Measurements from ENCODE around the gene HSF4. TPM values are rescaled to one million over a fixed set of nuclear protein-coding genes. Genes with fewer than 3 reads are reported as not detected.
A peak's percentile ranks its signal among the peaks of the same experiment; 100 is the strongest.

Gene HSF4
- total RNA-seq, 1 experiment from 2014 or later: 2.2 TPM

- no peak for ATAC-seq
- TF ChIP-seq USF2 (CRISPR knock-in tag; IDR thresholded peaks at IDR 0.05) (no peak), ZNF138 (CRISPR knock-in tag; conservative IDR thresholded peaks at IDR 0.05) (no peak), SOX15 (CRISPR knock-in tag; IDR thresholded peaks at IDR 0.05) (no peak), RORB (CRISPR knock-in tag; IDR thresholded peaks at IDR 0.05) (no peak), ZNF671 (CRISPR knock-in tag; IDR thresholded peaks at IDR 0.05) (no peak), E2F1 (CRISPR knock-in tag; IDR thresholded peaks at IDR 0.05) (no peak), GTF2I (CRISPR knock-in tag; conservative IDR thresholded peaks at IDR 0.05) (no peak), ZNF396 (CRISPR knock-in tag; IDR thresholded peaks at IDR 0.05; ENCODE audit: borderline replicate concordance) (no peak), ELF4 (CRISPR knock-in tag; IDR thresholded peaks at IDR 0.05; ENCODE audit: low read depth) (no peak), ATF6 (CRISPR knock-in tag; IDR thresholded peaks at IDR 0.05) (no peak), EMX1 (CRISPR knock-in tag; IDR thresholded peaks at IDR 0.05) (no peak), NR2C2 (CRISPR knock-in tag; IDR thresholded peaks at IDR 0.05) (no peak), ZNF425 (CRISPR knock-in tag; conservative IDR thresholded peaks at IDR 0.05) (no peak), E2F4 (CRISPR knock-in tag; IDR thresholded peaks at IDR 0.05; ENCODE audit: borderline replicate concordance, low read depth) (no peak), ZNF281 (CRISPR knock-in tag; IDR thresholded peaks at IDR 0.05) (no peak), CREB1 (CRISPR knock-in tag; IDR thresholded peaks at IDR 0.05) (no peak), ZNF416 (CRISPR knock-in tag; IDR thresholded peaks at IDR 0.05) (no peak), CREM (CRISPR knock-in tag; IDR thresholded peaks at IDR 0.05) (no peak), ZNF121 (CRISPR knock-in tag; IDR thresholded peaks at IDR 0.05) (no peak)
- ChIA-PET POLR2A (interaction anchor here (0.9 kb wide), 1 partner anchor 150 kb away, joined by 3 read pairs; no protein-coding TSS in a partner anchor), CTCF (interaction anchor here (0.7 to 15.3 kb wide), 7 partner anchors 12 to 197 kb away, joined by 3 to 386 read pairs (median 10); partner anchors contain the start of genes CES3, HSF4 and NOL3)
- no peak for DNase-seq (ENCODE audit: low spot score)
- Mint-ChIP-seq H3K9me3 (no peaks in the 10 kb centered on the region), H3K27me3 (ENCODE audit: low read depth) (peaks cover 100% of the 10 kb centered on the region), H3K27ac (no peak overlapping the region), H3K4me3 (peak overlapping the region; percentile 43; the same call in 1 of the 2 replicates), H3K4me1 (peaks cover 25% of the 10 kb centered on the region), H3K36me3 (peaks cover 2% of the 10 kb centered on the region; the same call in 1 of the 2 replicates)
Measured at GRCh38 chr16:67157892-67158635, 6.5 kb upstream of the HSF4 start.
